Smooth muscle cell (in vitro differentiated cells): ENCODE measurements around the gene CDT1. TPM values are rescaled to one million over a fixed set of nuclear protein-coding genes. Genes with fewer than 3 reads are reported as not detected.
A peak's percentile ranks its signal among the peaks of the same experiment; 100 is the strongest.
"Not testable (repeated sequence)": the region's sequence is repeated elsewhere in the genome, so short reads cannot be mapped to it uniquely, and the experiment has no call there.

Source experiments
- DNase-seq: peaks from one replicate; lab custom pipeline; 2025; ENCODE audit not compliant: unreplicated experiment; lab: John Stamatoyannopoulos, UW
- H2AFZ ChIP-seq: fragments of 200-600 bp; sonication (generic); 2 replicates; pipeline ENCODE4 v1.6.0; 2016; ENCODE audit warnings: antibody characterized with exemption, low read depth, mild to moderate bottlenecking
- H3F3A ChIP-seq: fragments of 200-600 bp; sonication (generic); 2 replicates; pipeline ENCODE4 v1.6.0; 2017; ENCODE audit warnings: antibody characterized with exemption, low read depth
- H3K27ac ChIP-seq: fragments of 200-600 bp; sonication (generic); 2 replicates; pipeline ENCODE4 v1.5.1; 2016; ENCODE audit warnings: low read depth, mild to moderate bottlenecking
- H3K27me3 ChIP-seq: fragments of 200-600 bp; sonication (generic); 2 replicates; pipeline ENCODE4 v1.6.1; 2016; ENCODE audit warnings: low read depth, mild to moderate bottlenecking
- H3K36me3 ChIP-seq: fragments of 200-600 bp; sonication (generic); 2 replicates; pipeline ENCODE4 v1.5.1; 2016; ENCODE audit warnings: low read depth
- H3K4me1 ChIP-seq: fragments of 200-600 bp; sonication (generic); 2 replicates; pipeline ENCODE4 v1.5.1; 2016; ENCODE audit warnings: low read depth
- H3K4me2 ChIP-seq: fragments of 200-600 bp; sonication (generic); 2 replicates; pipeline ENCODE4 v1.6.0; 2016; ENCODE audit warnings: mild to moderate bottlenecking
- H3K4me3 ChIP-seq: fragments of 200-600 bp; sonication (generic); 2 replicates; pipeline ENCODE4 v1.5.1; 2016; ENCODE audit warnings: mild to moderate bottlenecking
- H3K79me2 ChIP-seq: fragments of 200-600 bp; sonication (generic); 2 replicates; pipeline ENCODE4 v1.6.0; 2016; ENCODE audit warnings: low read depth, mild to moderate bottlenecking
- H3K9ac ChIP-seq: fragments of 200-600 bp; sonication (generic); 2 replicates; pipeline ENCODE4 v1.6.0; 2016; ENCODE audit warnings: low read depth
- H3K9me3 ChIP-seq: fragments of 200-600 bp; sonication (generic); replicated peaks from 2 replicates; pipeline ENCODE4 v1.5.1; 2016; ENCODE audit warnings: low read depth
- H4K20me1 ChIP-seq: fragments of 200-600 bp; sonication (generic); 2 replicates; pipeline ENCODE4 v1.6.0; 2016; ENCODE audit warnings: low read depth
- WGBS: methylation state at CpG from one replicate; pipeline ENCODE4 v1.1.7; 2016; ENCODE audit warnings: low lambda C conversion rate; 5-methylcytosine and 5-hydroxymethylcytosine counted together
- polyA plus RNA-seq: library from polyadenylated mRNA; unstranded; fragments of >200 nt; fragmentation: Nextera tagmentation; extraction: Ambion mirVana; gene quantifications from 2 replicates; pipeline ENCODE4 v1.2.1, GENCODE V29; 2016
- total RNA-seq: library from RNA; depleted of rRNA; stranded (reverse); fragments of >200 nt; gene quantifications from 2 replicates; pipeline ENCODE4 v1.2.3, GENCODE V29; 2014
- TF ChIP-seq, protein P1 (sequence below): fragments of 200-600 bp; sonication (generic); IDR thresholded peaks from 2 replicates; pipeline ENCODE4 v1.5.1; 2017; ENCODE audit warnings: borderline replicate concordance, mild to moderate bottlenecking, antibody characterized with exemption; ENCODE audit not compliant: insufficient read depth, poor library complexity, severe bottlenecking

Gene CDT1
- total and polyA plus RNA-seq, 2 experiments from 2014 or later: 5.3 to 13.3 TPM

DNA sequence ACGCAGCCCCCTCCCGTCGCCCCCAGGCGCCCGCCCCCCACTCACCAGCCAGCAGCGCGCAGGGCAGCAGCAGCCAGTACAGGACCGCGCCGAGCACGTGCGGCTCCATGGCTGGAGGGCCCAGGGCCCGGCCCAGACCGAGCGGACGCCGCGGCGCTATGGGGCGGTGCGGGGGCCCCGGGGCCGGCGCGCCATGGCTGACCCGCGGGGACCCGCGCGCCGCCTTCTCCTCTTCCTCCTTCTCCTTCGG lies 18.8 kb upstream of the CDT1 start:
- Histone ChIP-seq H3K27ac (peak overlapping the region; percentile 94), H3K4me3 (peak overlapping the region; percentile 90), H3K79me2 (peaks cover 50% of the 10 kb centered on the region), H3K9me3 (no peaks in the 10 kb centered on the region), H3K36me3 (no peaks in the 10 kb centered on the region), H3F3A (peaks cover 6% of the 10 kb centered on the region), H4K20me1 (peaks cover 42% of the 10 kb centered on the region), H2AFZ (no peak overlapping the region), H3K27me3 (no peaks in the 10 kb centered on the region), H3K4me1 (peaks cover 16% of the 10 kb centered on the region), H3K9ac (peak overlapping the region; percentile 94), H3K4me2 (peak overlapping the region; percentile 91)
- TF ChIP-seq, protein P1, sequence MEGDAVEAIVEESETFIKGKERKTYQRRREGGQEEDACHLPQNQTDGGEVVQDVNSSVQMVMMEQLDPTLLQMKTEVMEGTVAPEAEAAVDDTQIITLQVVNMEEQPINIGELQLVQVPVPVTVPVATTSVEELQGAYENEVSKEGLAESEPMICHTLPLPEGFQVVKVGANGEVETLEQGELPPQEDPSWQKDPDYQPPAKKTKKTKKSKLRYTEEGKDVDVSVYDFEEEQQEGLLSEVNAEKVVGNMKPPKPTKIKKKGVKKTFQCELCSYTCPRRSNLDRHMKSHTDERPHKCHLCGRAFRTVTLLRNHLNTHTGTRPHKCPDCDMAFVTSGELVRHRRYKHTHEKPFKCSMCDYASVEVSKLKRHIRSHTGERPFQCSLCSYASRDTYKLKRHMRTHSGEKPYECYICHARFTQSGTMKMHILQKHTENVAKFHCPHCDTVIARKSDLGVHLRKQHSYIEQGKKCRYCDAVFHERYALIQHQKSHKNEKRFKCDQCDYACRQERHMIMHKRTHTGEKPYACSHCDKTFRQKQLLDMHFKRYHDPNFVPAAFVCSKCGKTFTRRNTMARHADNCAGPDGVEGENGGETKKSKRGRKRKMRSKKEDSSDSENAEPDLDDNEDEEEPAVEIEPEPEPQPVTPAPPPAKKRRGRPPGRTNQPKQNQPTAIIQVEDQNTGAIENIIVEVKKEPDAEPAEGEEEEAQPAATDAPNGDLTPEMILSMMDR: no peak
- DNase-seq: no peak
- no CpG with 5 or more reads among the region's 32 CpGs for WGBS

DNA sequence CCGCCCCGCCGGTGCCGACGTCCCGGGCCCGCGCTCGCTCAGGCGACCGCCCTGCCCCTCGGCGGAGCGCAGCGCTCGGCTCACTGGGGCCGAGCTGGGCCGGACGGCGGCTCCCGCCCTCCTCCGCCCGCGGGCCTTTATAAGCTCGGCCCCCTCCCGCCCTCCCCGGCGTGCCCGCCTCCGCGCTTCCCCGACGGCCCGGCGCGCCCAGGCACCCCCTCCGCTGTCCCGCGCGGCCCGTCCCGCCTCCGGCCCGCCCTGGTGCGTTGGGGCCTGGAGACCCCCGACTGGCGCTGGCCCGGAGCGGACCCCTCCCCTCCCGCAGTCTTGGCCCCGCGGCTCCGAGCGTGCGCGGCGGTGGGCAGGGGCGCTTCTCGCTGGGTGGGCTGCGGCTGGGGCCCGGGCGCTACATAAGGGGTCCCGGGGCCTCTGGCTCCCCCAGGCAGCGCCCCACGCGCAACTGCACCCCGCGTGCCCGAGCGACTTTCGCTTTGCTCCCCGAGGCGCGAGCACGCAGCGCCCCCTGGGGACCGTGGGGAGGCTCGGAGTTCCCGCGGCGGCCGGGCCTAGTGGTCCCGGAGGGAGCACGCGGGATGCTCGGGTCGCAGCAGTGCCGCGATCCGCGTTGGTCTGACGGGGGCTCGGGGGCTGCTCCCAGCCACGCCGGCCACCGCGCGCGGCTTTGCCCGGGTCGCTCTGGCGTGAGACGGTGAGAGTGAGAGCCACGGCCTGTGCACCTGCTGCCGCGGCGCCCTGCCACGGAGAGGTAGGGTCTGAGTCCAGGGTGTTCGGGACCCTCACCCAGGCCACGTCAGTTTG lies 18.3 kb upstream of the CDT1 start, which contains the start of gene PIEZO1:
Gene PIEZO1, minus strand, starts transcription at position 115 of the 819 bp plus-strand sequence. CDS start 256 bp downstream, outside the sequence.
- Histone ChIP-seq H3K9me3 (no peaks in the 10 kb centered on the region), H3K27me3 (no peaks in the 10 kb centered on the region), H3F3A (peaks cover 6% of the 10 kb centered on the region), H3K79me2 (peaks cover 45% of the 10 kb centered on the region), H3K4me3 (peak within 1 kb of the TSS; percentile 90), H3K4me1 (peaks cover 17% of the 10 kb centered on the region), H3K27ac (peak within 1 kb of the TSS; percentile 94), H2AFZ (no peak within 1 kb of the TSS), H3K36me3 (no peaks in the 10 kb centered on the region), H4K20me1 (peaks cover 37% of the 10 kb centered on the region), H3K9ac (peak within 1 kb of the TSS; percentile 94), H3K4me2 (peak within 1 kb of the TSS; percentile 91)
- TF ChIP-seq, protein P1: peak; percentile 90
- DNase-seq: peak; percentile 51
- 13% methylated on average over 50 of the region's 110 CpGs for WGBS

DNA sequence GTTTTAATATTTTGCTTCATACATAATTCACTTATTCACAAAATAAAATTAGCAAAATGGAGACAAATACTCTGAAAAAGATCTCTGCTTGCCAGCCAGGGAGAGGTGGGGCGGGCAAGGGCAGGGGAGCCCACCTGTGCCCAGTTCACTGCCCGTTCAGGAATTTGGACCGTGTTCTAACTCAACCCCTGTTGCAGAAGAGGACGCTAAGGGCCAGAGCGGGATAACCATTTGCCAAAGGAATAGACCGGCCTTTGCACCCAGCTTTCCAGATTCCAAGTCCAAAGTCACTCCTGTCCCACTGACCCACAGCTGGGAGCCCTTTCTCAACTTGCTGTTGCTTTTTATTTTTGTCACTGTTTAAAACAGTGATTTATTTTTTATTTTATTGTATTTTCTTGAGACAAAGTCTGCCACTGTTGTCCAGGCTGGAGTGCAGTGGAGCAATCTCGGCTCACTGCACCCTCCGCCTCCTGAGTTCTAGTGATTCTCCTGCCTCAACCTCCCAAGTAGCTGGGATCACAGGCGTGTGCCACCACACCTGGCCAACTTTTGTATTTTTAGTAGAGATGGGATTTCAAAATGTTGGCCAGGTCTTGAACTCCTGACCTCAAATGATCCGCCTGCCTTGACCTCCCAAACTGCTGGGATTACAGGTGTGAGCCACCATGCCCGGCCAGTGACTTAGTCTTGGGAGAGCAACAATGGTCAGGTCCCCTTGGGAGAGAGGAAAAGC lies 15.8 kb upstream of the CDT1 start:
- Histone ChIP-seq H3K36me3 (no peaks in the 10 kb centered on the region), H4K20me1 (peaks cover 12% of the 10 kb centered on the region), H3K4me2 (no peak overlapping the region), H3K9ac (no peak overlapping the region), H3K79me2 (peaks cover 20% of the 10 kb centered on the region), H3K4me1 (peaks cover 21% of the 10 kb centered on the region), H3K27me3 (no peaks in the 10 kb centered on the region), H2AFZ (no peak overlapping the region), H3K4me3 (no peak overlapping the region), H3F3A (peaks cover 6% of the 10 kb centered on the region), H3K9me3 (no peaks in the 10 kb centered on the region), H3K27ac (no peak overlapping the region)
- 96% methylated on average over 11 of the region's 11 CpGs for WGBS
- TF ChIP-seq, protein P1: no peak
- no peak for DNase-seq

DNA sequence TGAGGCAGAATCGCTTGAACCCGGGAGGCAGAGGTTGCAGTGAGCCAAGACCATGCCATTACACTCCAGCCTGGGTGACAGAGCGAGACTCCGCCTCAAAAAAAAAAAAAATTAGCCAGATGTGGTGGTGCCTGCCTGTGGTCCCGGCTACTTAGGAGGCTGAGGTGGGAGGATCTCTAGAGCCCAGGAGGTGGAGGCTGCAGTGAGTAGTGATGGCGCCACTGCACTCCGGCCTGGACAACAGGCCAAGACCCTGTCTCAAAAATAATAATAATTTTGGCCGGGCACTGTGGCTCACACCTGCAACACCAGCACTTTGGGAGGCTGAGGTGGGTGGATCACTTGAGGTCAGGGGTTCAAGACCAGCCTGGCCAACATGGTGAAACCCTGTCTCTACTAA lies 14.8 kb upstream of the CDT1 start:
- not testable (repeated sequence) for H2AFZ ChIP-seq, H3K27ac ChIP-seq, H4K20me1 ChIP-seq, H3K27me3 ChIP-seq, H3F3A ChIP-seq, H3K36me3 ChIP-seq, H3K4me3 ChIP-seq, H3K9ac ChIP-seq, DNase-seq, H3K9me3 ChIP-seq, H3K4me2 ChIP-seq
- H3K4me1 ChIP-seq: peaks cover 11% of the 10 kb centered on the region
- H3K79me2 ChIP-seq: peaks cover 10% of the 10 kb centered on the region
- 96% methylated on average over 8 of the region's 8 CpGs for WGBS
